ENCODE data around the gene ABHD17C.

GRCh38 chr15:80679167-80679803 lies 15.8 kb upstream of the ABHD17C start:
- TF ChIP-seq CTCF (IDR thresholded peaks at IDR 0.05; ENCODE audit: insufficient read depth, low read length) (no peak), POLR2AphosphoS5 (IDR thresholded peaks at IDR 0.05; ENCODE audit: low read depth) (no peak), GABPA (IDR thresholded peaks at IDR 0.05; ENCODE audit: low read depth) (no peak), SPI1 (IDR thresholded peaks at IDR 0.05; ENCODE audit: borderline replicate concordance, low read depth) (no peak), REST (IDR thresholded peaks at IDR 0.05; ENCODE audit: insufficient replicate concordance, low read depth) (no peak)
